Activated T-helper 1 cell treated with anti-CD3 and anti-CD28 coated beads, Interleukin-12 subunit alpha, Interleukin-12 subunit beta, Interleukin-2, Interleukin-4 antibody, amounts not matched to agents 30 ng/mL and 10 ng/mL and 1 ng/mL, durations not matched to agents 14 hours and 24 hours and 36 hours (primary cell): ENCODE measurements around the gene LRFN2. TPM values are rescaled to one million over a fixed set of nuclear protein-coding genes. Genes with fewer than 3 reads are reported as not detected.

Experiments used
- DNase-seq: peaks from one replicate; pipeline ENCODE4 v3.0.0; 2021; ENCODE audit warnings: low spot score
- H3K27ac Mint-ChIP-seq: one replicate; pipeline ENCODE4 v1.8.0; 2021; ENCODE audit warnings: mild to moderate bottlenecking, mixed read lengths
- H3K27me3 Mint-ChIP-seq: one replicate; pipeline ENCODE4 v1.8.0; 2022; ENCODE audit warnings: mild to moderate bottlenecking, moderate library complexity, mixed read lengths; ENCODE audit not compliant: insufficient read depth
- H3K36me3 Mint-ChIP-seq: one replicate; pipeline ENCODE4 v1.8.0; 2021; ENCODE audit warnings: low read depth, mixed read lengths
- H3K4me1 Mint-ChIP-seq: one replicate; pipeline ENCODE4 v1.8.0; 2021; ENCODE audit warnings: low read depth, mixed read lengths
- H3K4me3 Mint-ChIP-seq: one replicate; pipeline ENCODE4 v1.8.0; 2021; ENCODE audit warnings: mild to moderate bottlenecking, moderate library complexity, mixed read lengths
- H3K9me3 Mint-ChIP-seq: one replicate; pipeline ENCODE4 v1.8.0; 2021; ENCODE audit warnings: mixed read lengths
- intact Hi-C: fragments of 100-400 bp; cut with micrococcal nuclease; formaldehyde crosslinking; loops from one replicate; pipeline ENCODE4 v1.15.1; 2024
- total RNA-seq: library from RNA; stranded (reverse); gene quantifications from 2 replicates; pipeline ENCODE4 v1.2.3, GENCODE V29; 2022

The LRFN2 gene
- total RNA-seq, 1 donor from 2014 or later = 0.29 TPM

- Mint-ChIP-seq H3K27me3 (peaks cover 4% of the 10 kb centered on the region), H3K27ac (no peak overlapping the region), H3K36me3 (no peaks in the 10 kb centered on the region), H3K4me1 (peaks cover 25% of the 10 kb centered on the region), H3K4me3 (no peak overlapping the region), H3K9me3 (no peaks in the 10 kb centered on the region)
- no peak for DNase-seq
- intact Hi-C loops = no loop called here
Measured at GRCh38 chr6:40474937-40475336, 112.2 kb downstream of the LRFN2 start.

GRCh38 chr6:40473026-40473425, 114.1 kb downstream of the LRFN2 start:
- no peaks in the 10 kb centered on the region for H3K36me3 Mint-ChIP-seq
- peaks cover 4% of the 10 kb centered on the region for H3K27me3 Mint-ChIP-seq
- DNase-seq = no peak
- H3K4me3 Mint-ChIP-seq = no peak overlapping the region
- no peaks in the 10 kb centered on the region for H3K9me3 Mint-ChIP-seq
- H3K27ac Mint-ChIP-seq = no peak overlapping the region
- intact Hi-C loops = no loop called here
- peaks cover 12% of the 10 kb centered on the region for H3K4me1 Mint-ChIP-seq

GRCh38 chr6:40472353-40472752, 114.8 kb downstream of the LRFN2 start:
- no peak overlapping the region for H3K27ac Mint-ChIP-seq
- intact Hi-C loops = no loop called here
- H3K27me3 Mint-ChIP-seq = no peaks in the 10 kb centered on the region
- no peaks in the 10 kb centered on the region for H3K9me3 Mint-ChIP-seq
- H3K4me3 Mint-ChIP-seq = no peak overlapping the region
- DNase-seq = no peak
- peaks cover 6% of the 10 kb centered on the region for H3K4me1 Mint-ChIP-seq
- no peaks in the 10 kb centered on the region for H3K36me3 Mint-ChIP-seq

GRCh38 chr6:40471243-40471642, 115.9 kb downstream of the LRFN2 start:
- DNase-seq = no peak
- H3K27ac Mint-ChIP-seq = no peak overlapping the region
- no peaks in the 10 kb centered on the region for H3K4me1 Mint-ChIP-seq
- H3K36me3 Mint-ChIP-seq = no peaks in the 10 kb centered on the region
- intact Hi-C loops = no loop called here
- H3K4me3 Mint-ChIP-seq = no peak overlapping the region
- no peaks in the 10 kb centered on the region for H3K9me3 Mint-ChIP-seq
- no peaks in the 10 kb centered on the region for H3K27me3 Mint-ChIP-seq

GRCh38 chr6:40469323-40469722, 117.8 kb downstream of the LRFN2 start:
- no peaks in the 10 kb centered on the region for H3K9me3 Mint-ChIP-seq

GRCh38 chr6:40466986-40467539, 120.1 kb downstream of the LRFN2 start:
- no peaks in the 10 kb centered on the region for H3K9me3 Mint-ChIP-seq
- H3K27ac Mint-ChIP-seq = no peak overlapping the region
- no peaks in the 10 kb centered on the region for H3K36me3 Mint-ChIP-seq
- intact Hi-C loops = no loop called here
- peaks cover 17% of the 10 kb centered on the region for H3K27me3 Mint-ChIP-seq
- H3K4me1 Mint-ChIP-seq = no peaks in the 10 kb centered on the region
- DNase-seq = no peak
- H3K4me3 Mint-ChIP-seq = no peak overlapping the region

More at GRCh38 chr6:40469323-40469722, 117.8 kb downstream of the LRFN2 start:
- Mint-ChIP-seq H3K36me3 (no peaks in the 10 kb centered on the region), H3K27ac (no peak overlapping the region), H3K27me3 (peaks cover 8% of the 10 kb centered on the region), H3K4me1 (no peaks in the 10 kb centered on the region), H3K4me3 (no peak overlapping the region)
- intact Hi-C loops = no loop called here
- DNase-seq = no peak

GRCh38 chr6:40461643-40462042, 125.5 kb downstream of the LRFN2 start:
- Mint-ChIP-seq H3K27me3 (peaks cover 19% of the 10 kb centered on the region), H3K27ac (no peak overlapping the region), H3K9me3 (no peaks in the 10 kb centered on the region), H3K36me3 (no peaks in the 10 kb centered on the region), H3K4me3 (no peak overlapping the region), H3K4me1 (no peaks in the 10 kb centered on the region)
- intact Hi-C loops = no loop called here
- no peak for DNase-seq

GRCh38 chr6:40460380-40460779, 126.8 kb downstream of the LRFN2 start:
- H3K4me3 Mint-ChIP-seq = no peak overlapping the region
- H3K9me3 Mint-ChIP-seq = no peaks in the 10 kb centered on the region
- no peaks in the 10 kb centered on the region for H3K4me1 Mint-ChIP-seq
- intact Hi-C loops = no loop called here
- H3K27me3 Mint-ChIP-seq = peaks cover 18% of the 10 kb centered on the region
- H3K27ac Mint-ChIP-seq = no peak overlapping the region
- DNase-seq = no peak
- H3K36me3 Mint-ChIP-seq = no peaks in the 10 kb centered on the region

DNA sequence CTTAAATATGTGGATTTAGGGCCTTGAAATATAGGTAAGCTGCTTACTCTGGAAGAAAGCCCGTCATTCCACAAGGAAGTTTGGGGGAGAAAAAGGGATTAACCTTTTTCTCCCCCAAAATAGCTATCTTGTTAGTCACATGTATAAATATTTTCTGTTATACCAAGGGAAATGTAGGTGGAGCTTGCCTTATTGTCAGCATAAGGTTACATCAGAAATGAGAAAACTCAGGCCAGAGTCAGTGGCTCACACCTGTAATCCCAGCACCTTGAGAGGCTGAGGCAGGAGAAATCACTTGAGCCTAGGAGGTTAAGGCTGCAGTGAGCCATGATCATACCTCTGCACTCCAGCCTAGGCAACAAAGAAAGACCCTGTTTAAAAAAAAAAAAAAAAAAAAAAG, 129.9 kb downstream of the LRFN2 start:
- Mint-ChIP-seq H3K9me3 (no peaks in the 10 kb centered on the region), H3K4me3 (no peak overlapping the region), H3K27me3 (peaks cover 15% of the 10 kb centered on the region), H3K36me3 (no peaks in the 10 kb centered on the region), H3K4me1 (no peaks in the 10 kb centered on the region), H3K27ac (no peak overlapping the region)
- no peak for DNase-seq
- intact Hi-C loops = no loop called here

DNA sequence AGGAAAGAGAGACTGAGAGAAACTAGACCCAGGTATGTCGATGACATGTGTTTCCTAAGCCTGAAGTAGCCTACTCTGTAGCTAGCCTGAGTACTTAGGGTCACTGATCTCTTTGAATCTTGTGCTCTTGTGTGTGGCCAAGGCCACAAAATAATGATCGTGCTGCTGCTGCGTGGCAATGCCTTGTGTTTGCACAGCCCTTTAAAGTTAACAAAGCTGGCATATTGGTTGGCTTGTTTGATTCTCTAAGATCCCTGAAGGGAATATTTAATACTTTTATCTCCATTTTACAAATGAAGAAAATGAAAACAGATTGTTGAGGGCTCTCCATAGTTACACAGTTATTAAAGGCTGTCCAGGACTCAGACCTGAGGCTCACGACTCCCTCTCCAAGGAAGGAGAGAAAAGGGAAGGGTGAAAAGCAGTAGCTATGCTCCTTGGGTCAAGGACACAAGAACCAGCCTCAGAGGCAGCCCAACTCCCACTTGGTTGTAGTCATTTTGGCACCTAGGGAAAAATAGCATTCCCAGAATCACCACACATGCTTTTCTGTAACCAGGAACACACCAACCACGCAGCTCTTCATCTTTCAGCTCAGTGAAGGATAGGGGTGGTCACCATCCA, 130.7 kb downstream of the LRFN2 start:
- Mint-ChIP-seq H3K27ac (no peak overlapping the region), H3K9me3 (no peaks in the 10 kb centered on the region), H3K27me3 (peaks cover 20% of the 10 kb centered on the region), H3K4me3 (no peak overlapping the region), H3K36me3 (no peaks in the 10 kb centered on the region), H3K4me1 (no peaks in the 10 kb centered on the region)
- DNase-seq = no peak
- intact Hi-C loops = no loop called here

DNA sequence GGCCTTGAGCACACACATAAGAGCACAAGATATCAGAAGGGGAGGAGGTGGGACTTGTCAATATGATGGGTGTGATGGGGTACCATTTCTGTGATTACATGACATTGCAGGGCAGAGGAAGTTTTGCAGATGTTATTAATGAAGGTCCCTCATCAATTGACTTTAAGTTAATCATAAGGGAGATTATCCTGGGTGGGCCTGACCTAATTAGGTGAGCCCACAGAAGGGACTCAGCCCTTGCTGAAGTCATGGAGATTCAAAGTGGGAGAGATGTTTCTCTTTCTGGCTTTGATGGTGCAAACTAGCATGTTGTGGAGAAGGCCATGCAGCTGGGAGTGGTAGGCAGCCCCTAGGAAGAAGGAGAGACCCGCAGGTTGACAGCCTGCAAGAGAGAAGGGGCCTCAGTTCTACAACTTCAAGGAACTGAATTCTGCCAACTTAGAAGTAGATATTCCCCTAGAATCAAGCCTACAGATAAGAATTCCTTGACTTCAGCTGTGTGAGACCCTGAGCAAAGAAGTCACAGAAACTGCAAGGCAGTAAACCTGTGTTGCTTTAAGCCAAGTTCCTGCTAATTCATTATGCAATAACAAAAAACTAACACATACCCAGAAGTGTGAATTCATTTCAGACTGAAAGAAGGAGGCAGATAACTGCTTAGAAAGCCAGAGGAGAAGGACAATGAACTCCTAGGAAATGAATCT, 131.3 kb downstream of the LRFN2 start:
- Mint-ChIP-seq H3K4me3 (no peak overlapping the region), H3K9me3 (no peaks in the 10 kb centered on the region), H3K4me1 (no peaks in the 10 kb centered on the region), H3K27ac (no peak overlapping the region), H3K36me3 (no peaks in the 10 kb centered on the region), H3K27me3 (peaks cover 20% of the 10 kb centered on the region)
- DNase-seq = no peak
- intact Hi-C loops = no loop called here

DNA sequence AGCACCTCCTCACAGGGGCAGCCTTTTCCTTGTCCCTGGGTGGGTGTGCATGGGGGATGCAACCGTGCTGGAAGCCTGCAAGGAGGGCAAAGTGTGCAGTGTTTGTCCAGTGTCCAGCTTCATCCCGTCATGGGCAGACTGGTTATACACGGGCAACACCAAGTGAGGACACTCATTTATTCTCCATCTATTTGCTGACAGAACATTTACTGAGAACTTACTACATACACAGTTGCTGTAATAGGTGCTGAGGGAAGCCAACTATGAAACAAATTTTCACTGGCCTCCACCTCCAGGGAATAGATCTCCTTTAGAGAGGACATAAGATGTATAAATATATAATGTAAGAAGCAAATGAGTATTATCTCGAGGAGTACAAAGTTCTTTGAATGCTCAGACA, 136.7 kb downstream of the LRFN2 start:
- H3K4me3 Mint-ChIP-seq = no peak overlapping the region
- intact Hi-C loops = no loop called here
- peaks cover 18% of the 10 kb centered on the region for H3K27me3 Mint-ChIP-seq
- no peak overlapping the region for H3K27ac Mint-ChIP-seq
- H3K4me1 Mint-ChIP-seq = peaks cover 5% of the 10 kb centered on the region
- no peaks in the 10 kb centered on the region for H3K36me3 Mint-ChIP-seq
- no peaks in the 10 kb centered on the region for H3K9me3 Mint-ChIP-seq
- no peak for DNase-seq

DNA sequence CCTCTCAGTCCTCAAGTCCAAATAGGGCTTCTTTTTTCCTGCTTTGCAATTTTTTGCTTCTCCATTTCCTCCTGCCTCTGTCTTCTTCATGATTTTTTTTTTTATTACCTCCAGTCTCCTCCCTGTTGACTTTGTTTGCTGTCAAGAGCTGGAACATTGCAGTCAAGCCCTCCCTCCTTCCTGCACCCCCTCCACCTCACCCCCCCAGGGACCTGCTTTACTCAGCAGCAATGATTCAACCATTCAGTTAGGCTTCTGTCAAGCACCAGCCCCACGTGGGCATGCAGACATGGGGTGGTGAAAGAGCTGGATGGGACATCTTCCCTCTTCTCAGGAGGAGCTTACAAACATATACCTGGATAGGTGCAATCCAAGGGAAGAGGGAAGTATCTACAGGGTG, 142.4 kb downstream of the LRFN2 start:
- Mint-ChIP-seq H3K4me3 (no peak overlapping the region), H3K27me3 (peaks cover 10% of the 10 kb centered on the region)

More for the DNA sequence above, 142.4 kb downstream of the LRFN2 start:
- intact Hi-C loops = no loop called here
- no peak for DNase-seq
- Mint-ChIP-seq H3K9me3 (no peaks in the 10 kb centered on the region), H3K36me3 (no peaks in the 10 kb centered on the region), H3K27ac (no peak overlapping the region), H3K4me1 (peaks cover 6% of the 10 kb centered on the region)
